Endodermal cell (in vitro differentiated cells): ENCODE measurements around the gene SMC4. TPM values are rescaled to one million over a fixed set of nuclear protein-coding genes. Genes with fewer than 3 reads are reported as not detected.

ENCODE experiments used
- DNase-seq: peaks from one replicate; pipeline ENCODE4 v3.0.0-alpha.2; 2017
- H3K27ac ChIP-seq: 2 replicates; pipeline ENCODE4 v1.5.1; 2013; ENCODE audit warnings: mild to moderate bottlenecking, low read depth, low read length, moderate library complexity
- H3K27me3 ChIP-seq: 2 replicates; pipeline ENCODE4 v1.6.1; 2013; ENCODE audit warnings: mild to moderate bottlenecking, low read length, moderate library complexity; ENCODE audit not compliant: insufficient read depth, control insufficient read depth, poor library complexity, severe bottlenecking
- H3K36me3 ChIP-seq: 2 replicates; pipeline ENCODE4 v1.7.0; 2013; ENCODE audit warnings: mild to moderate bottlenecking, low read length, moderate library complexity; ENCODE audit not compliant: control insufficient read depth, insufficient read depth
- H3K4me1 ChIP-seq: one replicate; pipeline ENCODE4 v1.7.0; 2013; ENCODE audit warnings: low read length; ENCODE audit not compliant: control insufficient read depth, insufficient read depth
- H3K4me3 ChIP-seq: 2 replicates; pipeline ENCODE4 v1.5.1; 2013; ENCODE audit warnings: mild to moderate bottlenecking, low read length, moderate library complexity
- H3K9ac ChIP-seq: 2 replicates; pipeline ENCODE4 v1.6.1; 2013; ENCODE audit warnings: mild to moderate bottlenecking, low read length, moderate library complexity; ENCODE audit not compliant: poor library complexity, severe bottlenecking; ENCODE audit errors: extremely low read depth
- H3K9me3 ChIP-seq: 2 replicates; pipeline ENCODE4 v1.6.1; 2013; ENCODE audit warnings: mild to moderate bottlenecking, low read length, moderate library complexity; ENCODE audit not compliant: control insufficient read depth
- H3K27ac Mint-ChIP-seq: 2 replicates; pipeline ENCODE4 v1.8.0; 2020; ENCODE audit warnings: mixed read lengths
- H3K27me3 Mint-ChIP-seq: 2 replicates; pipeline ENCODE4 v1.8.0; 2021; ENCODE audit warnings: mild to moderate bottlenecking, mixed read lengths; ENCODE audit not compliant: insufficient read depth
- H3K36me3 Mint-ChIP-seq: 2 replicates; pipeline ENCODE4 v1.8.0; 2020; ENCODE audit warnings: low read depth, mixed read lengths
- H3K4me1 Mint-ChIP-seq: 2 replicates; pipeline ENCODE4 v1.8.0; 2020; ENCODE audit warnings: mixed read lengths
- H3K4me3 Mint-ChIP-seq: 2 replicates; pipeline ENCODE4 v1.8.0; 2020; ENCODE audit warnings: mild to moderate bottlenecking, moderate library complexity, mixed read lengths
- H3K9me3 Mint-ChIP-seq: 2 replicates; pipeline ENCODE4 v1.8.0; 2020; ENCODE audit warnings: mild to moderate bottlenecking, mixed read lengths
- WGBS, 2 experiments: methylation state at CpG; one replicate each; pipeline versions ENCODE4 v1.1.5 to v1.1.7; 2013; ENCODE audit warnings: missing lambda C conversion rate in 2 of 2, mixed read lengths in 1 of 2; ENCODE audit not compliant: insufficient coverage in 1 of 2, insufficient read length in 1 of 2; 5-methylcytosine and 5-hydroxymethylcytosine counted together
- total RNA-seq, 2 donors: library from RNA; stranded (reverse); fragmentation: NEBNext Ultra II Directional in 1 of 2; extraction: Animal tissue kit (Norgen Biotek cat#: 25700) in 1 of 2; gene quantifications; 2 replicates in 1 of 2; 3 replicates in 1 of 2; pipeline ENCODE4 v1.2.1, GENCODE V29; 2021
- TF ChIP-seq, protein P1 (sequence below): fragments of 200-600 bp; sonication (generic); conservative IDR thresholded peaks from 2 replicates; pipeline ENCODE4 v1.5.0; 2021; ENCODE audit warnings: antibody characterized with exemption, mild to moderate bottlenecking

Gene SMC4
- total RNA-seq, 2 donors from 2014 or later: 97.5 to 139 TPM

DNA sequence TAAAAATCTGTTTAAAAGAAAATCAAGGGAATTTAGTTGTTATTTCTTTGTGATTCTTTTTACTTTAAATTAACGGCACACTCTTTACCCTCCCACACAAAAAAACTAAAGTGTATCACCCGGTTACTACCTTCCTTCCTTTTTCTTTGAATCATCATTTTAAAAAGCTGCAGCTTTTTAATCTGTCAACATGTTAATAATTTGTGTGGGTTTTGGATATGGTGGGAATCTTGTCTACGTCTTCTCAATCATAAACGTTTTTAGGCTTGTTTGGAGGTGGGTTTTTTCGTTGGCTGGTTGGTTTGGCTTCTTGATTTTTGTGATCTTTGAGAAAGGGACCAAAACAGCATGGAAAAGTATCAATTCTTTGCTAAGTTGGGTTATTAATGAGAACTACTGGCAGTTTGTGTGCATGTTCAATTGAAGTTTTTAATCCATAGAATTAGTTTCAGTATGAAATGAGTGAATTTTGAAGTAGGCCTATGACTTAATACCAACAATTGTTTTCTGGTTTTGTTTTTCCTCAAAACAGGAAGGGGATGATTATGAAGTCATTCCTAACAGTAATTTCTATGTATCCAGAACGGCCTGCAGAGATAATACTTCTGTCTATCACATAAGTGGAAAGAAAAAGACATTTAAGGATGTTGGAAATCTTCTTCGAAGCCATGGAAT is 4.5 kb downstream of the SMC4 start:
- peaks cover 31% of the 10 kb centered on the region for H3K36me3 Mint-ChIP-seq
- H3K9me3 ChIP-seq: no peaks in the 10 kb centered on the region
- peak overlapping the region; percentile 94 for H3K4me3 Mint-ChIP-seq
- H3K4me3 ChIP-seq: peak overlapping the region; percentile 97
- peaks cover 45% of the 10 kb centered on the region for H3K36me3 ChIP-seq
- no peaks in the 10 kb centered on the region for H3K9me3 Mint-ChIP-seq
- no peak overlapping the region for H3K27ac ChIP-seq
- peaks cover 2% of the 10 kb centered on the region for H3K27me3 Mint-ChIP-seq
- TF ChIP-seq, protein P1, sequence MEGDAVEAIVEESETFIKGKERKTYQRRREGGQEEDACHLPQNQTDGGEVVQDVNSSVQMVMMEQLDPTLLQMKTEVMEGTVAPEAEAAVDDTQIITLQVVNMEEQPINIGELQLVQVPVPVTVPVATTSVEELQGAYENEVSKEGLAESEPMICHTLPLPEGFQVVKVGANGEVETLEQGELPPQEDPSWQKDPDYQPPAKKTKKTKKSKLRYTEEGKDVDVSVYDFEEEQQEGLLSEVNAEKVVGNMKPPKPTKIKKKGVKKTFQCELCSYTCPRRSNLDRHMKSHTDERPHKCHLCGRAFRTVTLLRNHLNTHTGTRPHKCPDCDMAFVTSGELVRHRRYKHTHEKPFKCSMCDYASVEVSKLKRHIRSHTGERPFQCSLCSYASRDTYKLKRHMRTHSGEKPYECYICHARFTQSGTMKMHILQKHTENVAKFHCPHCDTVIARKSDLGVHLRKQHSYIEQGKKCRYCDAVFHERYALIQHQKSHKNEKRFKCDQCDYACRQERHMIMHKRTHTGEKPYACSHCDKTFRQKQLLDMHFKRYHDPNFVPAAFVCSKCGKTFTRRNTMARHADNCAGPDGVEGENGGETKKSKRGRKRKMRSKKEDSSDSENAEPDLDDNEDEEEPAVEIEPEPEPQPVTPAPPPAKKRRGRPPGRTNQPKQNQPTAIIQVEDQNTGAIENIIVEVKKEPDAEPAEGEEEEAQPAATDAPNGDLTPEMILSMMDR: no peak
- H3K4me1 Mint-ChIP-seq: peaks cover 24% of the 10 kb centered on the region
- no peak overlapping the region for H3K9ac ChIP-seq
- no peak for DNase-seq
- no peaks in the 10 kb centered on the region for H3K27me3 ChIP-seq
- no peaks in the 10 kb centered on the region for H3K4me1 ChIP-seq
- peak overlapping the region; percentile 53 for H3K27ac Mint-ChIP-seq
- WGBS, 2 experiments: 80 to 87% methylated on average over 1 to 7 of the region's 7 CpGs

DNA sequence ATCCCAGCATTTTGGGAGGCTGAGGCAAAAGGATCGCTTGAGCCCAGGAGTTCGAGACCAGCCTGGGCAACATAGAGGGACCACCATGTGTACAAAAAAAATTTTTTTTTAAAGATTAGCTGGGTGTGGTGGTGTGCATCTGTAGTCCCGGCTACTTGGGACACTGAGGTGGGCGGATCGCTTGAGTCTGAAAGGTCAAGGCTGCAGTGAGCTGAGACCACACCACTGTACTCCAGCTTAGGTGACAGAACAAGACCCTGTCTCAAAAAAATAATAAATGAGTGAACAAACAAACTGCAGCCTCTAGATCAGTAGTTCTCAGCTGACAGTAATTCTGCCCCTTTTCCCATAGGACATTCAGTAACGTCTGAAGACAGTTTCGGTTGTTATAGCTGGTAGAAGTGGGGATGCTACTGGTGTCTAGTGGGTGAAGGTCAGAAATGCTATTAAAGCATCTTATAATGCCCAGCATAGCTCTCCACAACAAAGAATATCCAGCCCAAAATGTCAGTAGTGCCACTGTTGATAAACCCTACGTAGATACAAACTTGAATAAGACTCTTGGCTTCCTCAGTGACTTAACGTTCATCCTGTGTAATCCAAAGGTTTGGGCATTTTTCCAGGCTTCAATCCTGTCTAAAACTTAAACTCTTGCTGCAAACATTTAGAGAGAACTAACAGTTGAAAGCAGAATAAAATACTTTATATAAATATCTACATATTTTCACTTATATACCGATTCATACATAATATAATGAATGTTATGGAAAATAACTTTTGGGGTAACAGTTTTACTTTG is 10.6 kb downstream of the SMC4 start:
- Mint-ChIP-seq H3K9me3 (no peaks in the 10 kb centered on the region), H3K4me1 (no peaks in the 10 kb centered on the region), H3K36me3 (peaks cover 46% of the 10 kb centered on the region), H3K27ac (no peak overlapping the region), H3K4me3 (no peak overlapping the region), H3K27me3 (no peaks in the 10 kb centered on the region)
- TF ChIP-seq, protein P1: no peak
- Histone ChIP-seq H3K9ac (no peak overlapping the region), H3K9me3 (no peaks in the 10 kb centered on the region), H3K27ac (no peak overlapping the region), H3K4me1 (no peaks in the 10 kb centered on the region), H3K27me3 (no peaks in the 10 kb centered on the region), H3K36me3 (peaks cover 89% of the 10 kb centered on the region), H3K4me3 (no peak overlapping the region)
- 96% methylated on average over 4 to 9 of the region's 10 CpGs for WGBS, 2 experiments
- DNase-seq: no peak

DNA sequence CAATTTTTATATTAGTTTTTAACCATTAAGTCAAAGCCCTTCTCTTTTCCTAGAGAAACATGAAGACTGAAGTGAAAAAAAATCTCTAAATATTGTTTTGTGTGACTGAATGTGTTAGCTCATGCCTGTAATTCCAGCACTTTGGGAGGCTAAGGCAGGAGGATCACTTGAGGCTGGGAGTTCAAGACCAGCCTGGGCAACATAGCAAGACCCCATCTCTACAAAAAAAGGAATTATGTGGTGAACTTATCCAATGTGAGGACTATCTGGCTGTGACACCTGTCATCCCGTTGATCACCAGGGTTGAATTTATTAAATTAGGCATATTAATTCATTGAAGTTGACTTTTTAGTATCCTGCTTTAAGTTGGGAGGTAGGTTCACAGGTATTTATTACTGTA is 13.0 kb downstream of the SMC4 start:
- Histone ChIP-seq H3K27me3 (no peaks in the 10 kb centered on the region), H3K9me3 (no peaks in the 10 kb centered on the region), H3K27ac (no peak overlapping the region), H3K4me1 (no peaks in the 10 kb centered on the region), H3K36me3 (peaks cover 90% of the 10 kb centered on the region), H3K9ac (no peak overlapping the region), H3K4me3 (no peak overlapping the region)
- Mint-ChIP-seq H3K27ac (no peak overlapping the region), H3K4me3 (no peak overlapping the region), H3K27me3 (no peaks in the 10 kb centered on the region), H3K36me3 (peaks cover 55% of the 10 kb centered on the region), H3K9me3 (no peaks in the 10 kb centered on the region), H3K4me1 (no peaks in the 10 kb centered on the region)
- TF ChIP-seq, protein P1: no peak
- 83 to 100% methylated on average over 1 of the region's 1 CpG for WGBS, 2 experiments
- DNase-seq: no peak
